Left ventricle myocardium inferior (tissue), 1 donor: ENCODE results near the gene CBS. TPM values are rescaled to one million over a fixed set of nuclear protein-coding genes. Genes with fewer than 3 reads are reported as not detected.

Source experiments
- DNase-seq: peaks from one replicate; pipeline ENCODE4 v3.0.0-alpha.2; 2020
- H3K27ac ChIP-seq: fragments of 200-600 bp; replicated peaks from 2 replicates; pipeline ENCODE4 v1.8.0; 2021
- H3K27me3 ChIP-seq: fragments of 200-600 bp; 2 replicates; pipeline ENCODE4 v1.8.0; 2021; ENCODE audit warnings: low read depth
- H3K36me3 ChIP-seq: fragments of 200-600 bp; 2 replicates; pipeline ENCODE4 v1.8.0; 2021
- H3K4me1 ChIP-seq: fragments of 200-600 bp; 2 replicates; pipeline ENCODE4 v1.8.0; 2021
- H3K4me3 ChIP-seq: fragments of 200-600 bp; 2 replicates; pipeline ENCODE4 v1.8.0; 2021; ENCODE audit warnings: mild to moderate bottlenecking, moderate library complexity
- H3K9me3 ChIP-seq: fragments of 200-600 bp; replicated peaks from 2 replicates; pipeline ENCODE4 v1.8.0; 2021
- intact Hi-C: fragments of 100-400 bp; cut with micrococcal nuclease; formaldehyde crosslinking; loops from one replicate; pipeline ENCODE4 v1.11.0; 2022
- total RNA-seq: library from RNA; stranded (reverse); fragmentation: NEBNext Ultra II Directional; extraction: Animal tissue kit (Norgen Biotek cat#: 25700); gene quantifications from one replicate; pipeline ENCODE4 v1.2.1, GENCODE V29; 2021
- TF ChIP-seq, protein P1 (sequence below): fragments of 200-600 bp; IDR thresholded peaks from 2 replicates; pipeline ENCODE4 v1.8.0; 2021; ENCODE audit warnings: antibody characterized with exemption, mild to moderate bottlenecking, borderline replicate concordance
- donor health status: DM: no; HTN: yes; CAD: no; lungs with severe emphysema.

The CBS gene
- total RNA-seq, 1 donor from 2014 or later = 10.3 TPM

DNA sequence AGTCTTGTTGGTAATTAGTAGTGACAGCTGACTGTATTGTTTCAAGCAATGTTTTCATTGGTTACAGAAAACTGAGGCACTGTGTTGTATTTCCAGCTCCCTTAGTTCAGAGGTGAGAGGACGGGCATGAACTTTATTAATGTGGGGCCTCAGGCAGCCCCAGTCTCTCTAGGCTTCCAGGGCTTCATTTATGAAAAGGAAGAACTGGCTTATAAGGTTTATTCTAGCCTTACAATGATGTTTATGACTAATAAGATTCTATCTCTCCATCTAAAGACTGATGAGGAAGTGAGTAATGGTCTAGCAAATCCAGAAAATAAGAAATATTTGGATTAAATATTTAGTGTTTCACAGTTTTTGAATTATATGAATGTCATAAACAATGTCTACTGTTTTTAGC, 41.5 kb downstream of the CBS start:
- TF ChIP-seq, protein P1, sequence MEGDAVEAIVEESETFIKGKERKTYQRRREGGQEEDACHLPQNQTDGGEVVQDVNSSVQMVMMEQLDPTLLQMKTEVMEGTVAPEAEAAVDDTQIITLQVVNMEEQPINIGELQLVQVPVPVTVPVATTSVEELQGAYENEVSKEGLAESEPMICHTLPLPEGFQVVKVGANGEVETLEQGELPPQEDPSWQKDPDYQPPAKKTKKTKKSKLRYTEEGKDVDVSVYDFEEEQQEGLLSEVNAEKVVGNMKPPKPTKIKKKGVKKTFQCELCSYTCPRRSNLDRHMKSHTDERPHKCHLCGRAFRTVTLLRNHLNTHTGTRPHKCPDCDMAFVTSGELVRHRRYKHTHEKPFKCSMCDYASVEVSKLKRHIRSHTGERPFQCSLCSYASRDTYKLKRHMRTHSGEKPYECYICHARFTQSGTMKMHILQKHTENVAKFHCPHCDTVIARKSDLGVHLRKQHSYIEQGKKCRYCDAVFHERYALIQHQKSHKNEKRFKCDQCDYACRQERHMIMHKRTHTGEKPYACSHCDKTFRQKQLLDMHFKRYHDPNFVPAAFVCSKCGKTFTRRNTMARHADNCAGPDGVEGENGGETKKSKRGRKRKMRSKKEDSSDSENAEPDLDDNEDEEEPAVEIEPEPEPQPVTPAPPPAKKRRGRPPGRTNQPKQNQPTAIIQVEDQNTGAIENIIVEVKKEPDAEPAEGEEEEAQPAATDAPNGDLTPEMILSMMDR = no peak
- peaks cover 37% of the 10 kb centered on the region for H3K36me3 ChIP-seq
- H3K27ac ChIP-seq = no peak overlapping the region
- H3K27me3 ChIP-seq = no peaks in the 10 kb centered on the region
- H3K4me3 ChIP-seq = no peak overlapping the region
- no peak for DNase-seq
- H3K9me3 ChIP-seq = no peaks in the 10 kb centered on the region
- intact Hi-C loops = no loop called here
- H3K4me1 ChIP-seq = peaks cover 7% of the 10 kb centered on the region

- no peaks in the 10 kb centered on the region for H3K27me3 ChIP-seq
- peaks cover 7% of the 10 kb centered on the region for H3K4me1 ChIP-seq
- H3K4me3 ChIP-seq = no peak overlapping the region
- no peak for DNase-seq
- TF ChIP-seq, protein P1 = no peak
- H3K9me3 ChIP-seq = no peaks in the 10 kb centered on the region
- intact Hi-C loops = no loop called here
- peaks cover 61% of the 10 kb centered on the region for H3K36me3 ChIP-seq
- no peak overlapping the region for H3K27ac ChIP-seq
These were observed 44.5 kb downstream of the CBS start for GRCh38 chr21:43031121-43031619.

DNA sequence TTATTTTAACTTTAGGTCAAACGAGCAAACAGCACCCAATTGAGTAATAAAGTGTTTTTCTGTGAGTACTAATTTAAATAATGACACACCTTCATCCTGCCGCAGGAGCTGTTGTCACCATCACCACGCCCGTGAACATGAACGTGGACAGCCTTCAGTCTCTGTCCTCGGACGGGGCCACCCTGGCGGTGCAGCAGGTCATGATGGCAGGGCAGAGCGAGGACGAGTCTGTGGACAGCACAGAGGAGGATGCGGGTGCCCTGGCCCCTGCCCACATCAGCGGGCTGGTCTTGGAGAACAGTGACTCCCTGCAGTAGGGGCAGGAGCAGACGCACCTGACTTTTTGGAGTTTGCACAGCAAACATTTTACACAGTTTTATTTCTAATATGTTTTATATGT, 45.9 kb downstream of the CBS start:
- TF ChIP-seq, protein P1 = no peak
- DNase-seq = no peak
- no peaks in the 10 kb centered on the region for H3K9me3 ChIP-seq
- no peak overlapping the region for H3K4me3 ChIP-seq
- intact Hi-C loops = no loop called here
- H3K36me3 ChIP-seq = peaks cover 74% of the 10 kb centered on the region
- peaks cover 12% of the 10 kb centered on the region for H3K4me1 ChIP-seq
- no peak overlapping the region for H3K27ac ChIP-seq
- H3K27me3 ChIP-seq = no peaks in the 10 kb centered on the region

- H3K9me3 ChIP-seq = no peaks in the 10 kb centered on the region
- peaks cover 8% of the 10 kb centered on the region for H3K4me1 ChIP-seq
- intact Hi-C loops = no loop called here
- no peak overlapping the region for H3K4me3 ChIP-seq
- peaks cover 84% of the 10 kb centered on the region for H3K36me3 ChIP-seq
- H3K27me3 ChIP-seq = no peaks in the 10 kb centered on the region
- DNase-seq = no peak
- no peak overlapping the region for H3K27ac ChIP-seq
- TF ChIP-seq, protein P1 = no peak
These were observed 47.5 kb downstream of the CBS start for GRCh38 chr21:43027846-43028731.

GRCh38 chr21:43025636-43026180, 49.9 kb downstream of the CBS start:
- DNase-seq = no peak
- Histone ChIP-seq H3K4me1 (peaks cover 8% of the 10 kb centered on the region), H3K27me3 (no peaks in the 10 kb centered on the region), H3K4me3 (no peak overlapping the region), H3K27ac (no peak overlapping the region), H3K9me3 (no peaks in the 10 kb centered on the region), H3K36me3 (peaks cover 84% of the 10 kb centered on the region)
- intact Hi-C loops = no loop called here
- TF ChIP-seq, protein P1 = no peak
